GM18873 (cell line): ENCODE data around the gene SMOC1.

Source experiments
- ATAC-seq: cut with Tn5 transposase; IDR thresholded peaks from one replicate; pipeline ENCODE4 v1.9.1; 2021; ENCODE audit warnings: mild to moderate bottlenecking, moderate library complexity, moderate number of reproducible peaks; ENCODE audit not compliant: unreplicated experiment, low FRiP score

The SMOC1 gene

DNA sequence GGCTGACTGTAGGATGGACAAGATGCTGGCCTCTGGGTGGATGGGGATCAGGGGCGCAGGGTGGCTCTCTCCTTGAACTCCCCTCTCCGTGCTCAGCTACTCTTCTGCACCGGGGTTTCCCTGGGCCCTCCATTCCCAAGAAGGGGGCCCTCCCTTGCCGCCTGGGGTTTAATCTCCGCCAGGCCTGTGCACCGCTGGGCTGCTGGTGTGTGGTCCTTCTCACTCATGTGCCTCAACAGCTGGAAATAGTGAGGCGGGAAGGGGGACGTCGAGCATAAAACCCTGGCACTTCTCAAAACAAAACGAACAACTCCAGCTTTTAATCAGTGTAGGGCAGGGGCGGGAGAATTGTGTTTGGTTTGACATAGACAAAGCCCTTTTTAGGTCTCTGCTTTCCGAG is 19.0 kb upstream of the SMOC1 start:
- no peak for ATAC-seq

DNA sequence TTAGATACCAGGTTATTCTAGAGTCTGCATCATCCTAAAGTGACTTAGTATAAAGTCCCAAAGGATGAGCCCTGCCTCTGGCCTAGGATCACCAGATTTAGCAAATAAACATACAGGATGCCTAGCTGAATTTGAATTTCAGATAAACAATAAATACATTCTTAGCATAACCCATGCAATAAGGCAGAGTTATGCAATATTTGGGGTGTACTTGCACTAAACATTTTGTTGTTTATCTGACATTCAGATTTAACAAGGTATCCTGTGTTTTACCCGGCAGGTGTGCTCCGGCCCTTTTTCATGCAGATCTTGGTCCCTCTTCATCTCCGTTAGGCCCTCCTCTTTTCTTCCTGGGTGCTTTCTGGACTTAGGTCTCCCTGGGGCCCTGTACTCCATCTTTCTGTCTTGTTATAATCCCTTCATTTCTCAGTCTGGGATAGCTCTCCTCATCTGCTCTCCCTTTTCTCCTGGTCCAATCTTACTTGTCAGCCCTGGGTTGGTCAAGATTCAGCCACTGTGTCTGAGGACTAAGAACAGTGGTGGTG is 18.1 kb upstream of the SMOC1 start:
- ATAC-seq: no peak

DNA sequence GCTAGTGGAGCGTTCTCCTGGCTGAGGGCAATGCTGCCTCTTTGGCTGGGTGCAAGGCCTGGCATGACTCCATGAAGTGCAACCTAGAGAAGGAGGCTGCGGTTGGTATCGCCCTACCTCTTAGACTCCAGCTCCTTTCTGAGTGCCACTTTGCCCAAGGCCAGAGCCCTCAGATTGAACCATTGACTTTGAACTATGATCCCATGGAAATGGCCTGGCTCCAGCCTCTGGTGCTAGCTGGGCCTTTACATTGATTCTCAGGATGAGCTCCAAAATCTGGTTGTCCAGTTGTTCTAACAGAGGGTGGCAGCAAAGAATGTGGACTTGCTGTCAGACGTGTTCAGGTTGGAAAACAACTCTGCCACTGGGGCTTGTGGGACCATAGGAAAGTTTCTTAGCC is 16.1 kb upstream of the SMOC1 start:
- ATAC-seq: no peak

DNA sequence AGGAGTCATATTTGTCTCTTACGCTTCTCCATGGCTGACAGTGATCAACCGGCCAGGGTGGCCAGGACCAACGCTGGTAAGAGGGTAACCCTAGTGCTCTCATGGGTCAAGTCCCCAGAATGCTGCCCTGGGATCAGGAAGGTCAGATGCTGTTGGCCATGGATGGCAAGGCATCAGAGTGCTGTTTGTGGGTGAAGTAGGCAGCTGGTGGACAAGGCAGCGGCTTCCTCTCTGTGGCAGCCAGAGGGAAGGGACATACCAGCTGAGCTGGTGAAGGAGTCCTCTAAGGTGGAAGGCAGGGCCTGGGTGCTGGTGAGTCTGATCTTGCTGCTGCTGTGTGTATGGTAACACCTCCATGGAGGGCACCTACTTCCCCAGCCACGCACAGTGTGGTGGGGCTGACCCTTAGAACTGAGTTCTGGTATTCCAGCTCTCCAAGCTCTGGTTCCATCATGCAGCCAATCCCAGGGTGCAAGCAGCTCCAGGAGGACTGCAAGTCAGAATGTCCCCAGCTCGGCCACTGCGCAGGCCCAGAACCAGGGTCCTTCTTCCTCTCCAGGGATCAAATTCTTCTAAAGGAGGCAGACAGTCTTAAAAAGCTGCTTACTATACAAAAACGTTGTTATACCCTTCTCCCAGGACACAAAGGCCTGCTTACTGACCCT is 13.4 kb upstream of the SMOC1 start:
- ATAC-seq: no peak

DNA sequence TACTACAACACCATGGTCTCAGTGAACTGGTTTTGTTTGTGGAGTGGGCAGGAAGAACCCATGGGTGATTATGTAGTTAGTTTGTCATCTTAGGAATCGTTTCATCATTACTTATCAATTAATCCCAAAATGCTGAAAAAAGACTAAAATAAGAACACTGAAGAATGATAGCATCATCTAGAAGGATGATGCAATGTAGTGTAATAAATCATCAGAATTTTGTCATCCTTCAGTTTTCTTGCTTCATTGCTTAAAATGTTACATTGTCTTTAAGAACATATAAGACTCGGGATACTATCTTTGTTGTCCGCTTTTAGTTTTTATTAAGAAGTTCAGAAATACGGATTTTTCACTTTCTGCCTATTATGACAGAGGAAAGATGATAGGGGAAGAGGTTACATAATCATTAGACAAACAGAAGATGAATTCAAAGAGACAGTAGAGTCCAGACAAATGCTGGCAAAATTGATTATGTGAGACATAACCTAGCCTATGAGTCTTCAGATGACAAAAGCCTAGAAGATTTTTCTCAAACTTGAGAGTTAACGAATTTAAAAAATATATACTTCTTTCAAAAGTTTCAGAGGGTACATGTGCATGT is 10.8 kb upstream of the SMOC1 start:
- no peak for ATAC-seq

DNA sequence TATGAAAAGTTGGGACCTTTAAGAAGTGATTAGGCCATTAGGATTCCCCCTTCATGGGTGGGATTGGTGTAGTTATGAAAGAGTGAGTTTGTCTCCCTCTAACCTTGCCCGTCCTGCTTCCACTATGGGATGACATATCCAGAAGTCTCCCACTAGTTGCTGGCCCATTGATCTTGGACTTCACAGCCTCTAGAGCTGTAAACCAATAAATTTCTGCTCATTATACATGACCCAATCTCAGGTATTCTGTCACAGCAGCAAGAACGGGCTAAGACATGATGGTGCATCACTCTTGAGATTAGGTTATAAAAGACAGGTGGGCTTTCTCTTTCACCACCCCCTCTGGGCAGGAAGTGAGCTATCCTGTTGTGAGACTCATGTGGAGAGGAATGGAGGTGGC is 8.6 kb upstream of the SMOC1 start:
- no peak for ATAC-seq

DNA sequence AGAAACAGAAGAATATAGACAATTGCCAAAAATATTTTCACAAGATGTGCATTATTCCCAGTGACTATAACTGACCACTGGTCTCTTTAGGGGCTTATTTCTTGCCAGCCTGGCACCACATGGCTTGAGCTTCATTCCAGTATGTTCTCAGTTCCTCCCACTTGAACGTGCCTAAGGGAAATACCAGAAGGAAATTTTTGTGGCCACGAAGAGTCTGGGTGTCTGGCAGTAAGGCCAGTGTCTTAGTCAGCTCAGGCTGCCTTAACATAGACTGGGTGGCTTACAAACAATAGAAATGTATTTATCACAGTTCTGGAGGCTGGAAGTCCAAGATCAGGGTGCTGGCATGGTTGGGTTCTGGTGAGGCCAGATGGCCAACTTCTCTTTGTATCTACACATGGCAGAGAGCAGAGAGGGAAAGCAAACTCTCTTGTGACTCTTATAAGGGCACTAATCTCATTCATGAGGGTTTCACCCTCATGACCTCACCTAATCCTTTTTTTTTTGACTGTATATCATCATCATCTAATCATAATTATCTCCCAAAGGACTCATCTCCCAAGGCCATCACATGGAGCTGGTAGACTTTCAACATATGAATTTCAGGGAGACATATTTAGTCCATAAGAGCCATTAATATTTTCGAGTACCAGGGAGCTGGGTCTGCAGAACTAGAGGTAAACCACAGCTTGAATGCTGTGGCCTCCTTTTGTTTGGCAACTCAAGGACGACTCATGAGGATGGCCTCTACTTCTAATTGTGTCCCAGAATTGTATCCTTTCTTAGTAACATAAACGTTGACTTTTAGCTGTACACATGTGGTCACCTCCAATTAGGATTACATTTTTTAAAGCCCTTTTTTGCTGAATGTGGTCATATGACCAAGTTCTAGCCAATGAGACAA is 5.1 kb upstream of the SMOC1 start:
- ATAC-seq: no peak

DNA sequence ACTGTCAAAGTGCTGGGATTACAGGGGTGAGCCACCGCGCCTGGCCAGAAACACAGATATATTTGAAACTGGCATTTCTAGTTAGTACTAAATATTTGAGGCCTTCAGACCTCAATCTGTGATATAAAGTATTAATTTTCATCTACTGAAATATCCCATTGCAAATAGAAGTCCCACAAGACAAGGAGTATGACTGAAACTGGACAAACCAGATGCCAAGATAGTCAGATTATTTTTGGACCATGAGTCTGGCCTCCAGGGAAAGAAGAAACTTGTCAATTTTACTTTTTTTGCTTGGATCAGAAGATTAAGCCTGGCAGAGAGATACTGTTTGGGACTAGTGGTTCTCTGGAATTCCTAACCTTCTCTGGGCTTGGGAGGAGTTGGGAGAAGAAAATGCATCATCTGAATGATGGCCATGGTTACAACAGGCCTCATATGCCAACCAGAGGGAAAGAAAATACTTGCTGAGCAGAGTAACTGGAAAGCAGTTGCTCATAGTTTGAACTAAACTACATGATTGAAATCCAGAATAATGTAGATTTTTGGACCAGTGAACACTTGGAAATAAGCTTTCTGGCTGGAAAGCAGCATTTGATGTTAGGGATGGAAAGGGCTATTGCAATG is 2.9 kb upstream of the SMOC1 start:
- ATAC-seq: no peak

DNA sequence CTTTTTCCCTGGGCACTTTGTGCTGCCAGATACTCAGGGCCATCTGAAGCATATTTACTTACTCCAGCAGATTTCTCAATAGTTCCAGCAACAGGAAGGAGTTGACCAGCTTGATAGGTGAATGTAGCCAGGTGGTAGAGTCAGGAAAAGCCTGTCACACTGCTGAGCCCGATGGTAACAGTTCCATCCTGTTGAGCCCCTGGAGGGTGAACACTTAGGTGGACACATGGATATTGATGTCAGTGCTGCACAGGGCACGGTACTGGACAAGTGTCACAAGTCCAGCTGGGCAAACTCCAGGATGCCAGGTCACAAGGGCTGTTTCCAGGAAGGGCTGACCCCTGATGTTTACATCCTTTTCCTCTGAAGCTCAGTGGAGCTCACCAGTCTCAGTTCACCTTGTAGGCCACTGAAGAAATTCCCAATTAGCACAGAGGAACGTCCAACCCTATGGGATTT is 2.3 kb upstream of the SMOC1 start:
- ATAC-seq: no peak

DNA sequence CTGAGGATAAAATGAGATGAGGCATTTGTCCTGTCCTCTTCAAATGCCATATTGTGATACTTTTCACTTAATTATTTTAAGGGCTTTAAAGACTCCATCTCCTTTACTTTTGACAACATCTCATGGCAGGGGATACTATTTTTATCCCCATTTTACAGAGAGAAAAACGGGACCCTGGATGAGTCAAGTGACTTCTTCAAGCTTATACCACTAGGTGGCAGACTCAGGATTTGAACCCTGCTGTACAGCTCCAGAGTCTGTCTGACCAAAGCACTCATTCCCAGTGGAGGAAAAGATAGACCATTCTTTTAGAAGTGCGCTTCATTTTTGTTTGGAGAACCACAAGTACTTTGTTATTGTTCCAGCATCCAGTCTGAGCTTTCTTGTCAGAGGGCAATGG is 1.7 kb upstream of the SMOC1 start:
- ATAC-seq: no peak

DNA sequence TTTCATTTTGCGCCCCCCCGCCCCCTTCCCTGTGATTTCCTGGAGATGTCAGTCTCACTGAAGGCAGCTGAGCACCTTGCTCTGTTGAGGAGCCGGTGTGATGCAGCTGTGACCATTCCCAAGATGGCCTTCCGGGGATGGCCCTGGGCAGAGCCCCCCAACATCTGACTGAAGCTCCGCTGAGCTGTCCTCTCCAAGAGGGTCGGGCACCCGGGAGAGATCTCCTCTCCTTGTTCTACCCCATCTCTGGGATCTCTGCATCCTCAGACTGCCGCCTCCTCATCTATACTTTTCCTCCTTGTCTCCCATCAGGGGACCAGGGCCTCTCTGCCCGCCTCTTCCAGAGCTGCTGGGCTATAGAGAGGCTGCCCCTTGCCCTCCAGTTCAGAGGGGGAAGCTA is 965 bp upstream of the SMOC1 start:
- ATAC-seq: no peak

DNA sequence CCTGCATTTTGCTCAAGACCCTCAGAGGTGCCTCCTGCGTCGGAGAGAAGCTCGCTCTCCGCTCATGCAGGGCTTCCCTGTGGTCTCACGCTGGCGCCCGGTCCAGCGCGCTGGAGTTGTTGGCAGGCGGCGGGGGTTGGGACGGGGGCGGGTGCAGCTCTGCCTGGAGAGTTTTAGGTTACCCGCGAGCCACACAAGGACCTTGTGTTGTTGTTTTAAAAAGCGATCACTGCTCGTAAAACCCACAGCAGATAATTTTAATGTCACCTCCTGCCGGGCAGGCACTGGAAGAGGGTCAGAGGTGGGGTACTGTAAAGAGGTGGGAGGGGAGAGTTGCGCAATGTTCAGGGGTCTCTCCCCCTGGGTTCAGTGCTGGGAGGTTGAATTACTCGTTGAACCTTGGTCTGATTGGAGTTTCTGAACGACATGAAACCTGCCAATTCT is 850 bp downstream of the SMOC1 start:
- no peak for ATAC-seq

DNA sequence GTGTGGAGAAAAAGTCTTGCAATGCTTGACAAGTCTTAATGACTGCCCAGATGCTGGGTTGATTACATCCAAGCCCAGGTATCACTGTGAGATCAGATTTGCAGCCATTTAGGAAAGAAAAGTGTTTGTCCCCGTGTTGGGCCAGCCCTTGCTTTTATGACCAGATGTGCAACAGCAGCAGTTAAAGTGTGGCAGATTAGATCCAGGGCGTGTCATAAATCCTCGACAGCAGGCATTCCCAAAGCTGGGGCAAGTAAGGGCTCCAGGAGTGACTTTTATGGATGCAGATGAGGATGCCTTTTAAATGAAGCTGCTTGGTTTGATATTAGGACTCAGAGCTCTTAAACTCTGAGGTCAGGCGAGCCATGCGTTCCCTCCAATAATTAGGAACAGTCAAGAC is 1.7 kb downstream of the SMOC1 start:
- no peak for ATAC-seq

DNA sequence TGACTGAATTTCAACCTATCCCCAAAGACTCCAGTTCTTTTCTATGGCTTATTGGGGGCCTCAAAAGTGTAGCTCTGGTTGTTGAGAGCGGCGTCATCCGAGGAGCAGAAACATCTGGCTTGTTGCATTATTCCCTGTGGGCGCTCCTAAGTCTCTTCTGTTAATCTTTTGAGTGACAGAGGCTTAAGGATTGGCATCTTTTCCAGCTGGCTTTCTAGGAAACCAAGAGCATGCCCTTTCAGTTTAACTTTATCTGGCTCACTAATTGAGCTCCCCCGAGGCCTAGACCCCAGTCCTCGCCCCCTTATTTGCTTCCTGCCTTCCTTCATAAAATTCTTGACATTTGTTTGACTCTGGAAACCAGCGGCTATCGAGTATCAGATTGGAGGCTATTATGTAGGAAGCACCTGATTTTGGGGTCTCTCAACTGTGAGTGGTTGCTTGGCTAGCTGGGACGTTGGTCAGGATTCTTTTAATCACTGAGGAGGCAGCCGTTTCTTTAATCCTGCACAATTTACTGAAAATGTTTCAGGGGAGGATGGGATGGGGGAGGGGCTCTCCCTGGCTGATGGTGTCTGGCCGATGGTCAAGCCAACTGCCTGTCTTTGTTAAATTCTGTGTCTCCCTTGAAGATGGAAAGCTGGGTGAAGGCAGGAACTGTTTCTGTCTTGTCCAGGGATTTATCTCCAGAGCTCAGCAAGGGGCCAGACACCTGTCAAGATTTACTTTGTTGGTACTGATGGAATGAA is 3.1 kb downstream of the SMOC1 start:
- no peak for ATAC-seq

DNA sequence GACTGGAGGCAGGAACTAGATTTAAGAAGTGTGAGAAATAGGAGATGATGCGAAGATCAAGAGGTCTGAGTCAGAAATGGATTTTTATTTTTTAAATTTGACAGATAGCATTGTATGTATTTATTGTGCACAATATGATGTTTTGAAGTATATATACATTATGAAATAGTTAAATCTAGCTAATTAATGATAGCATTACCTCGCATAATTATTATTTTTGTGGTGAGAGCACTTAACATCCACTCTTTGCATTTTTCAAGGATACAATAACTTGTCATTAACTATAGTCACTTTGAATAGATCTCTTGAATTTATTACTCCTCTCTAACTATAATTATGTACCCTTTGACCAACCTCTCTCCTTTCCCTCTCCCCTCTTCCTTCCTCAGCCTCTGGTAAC is 3.7 kb downstream of the SMOC1 start:
- no peak for ATAC-seq

DNA sequence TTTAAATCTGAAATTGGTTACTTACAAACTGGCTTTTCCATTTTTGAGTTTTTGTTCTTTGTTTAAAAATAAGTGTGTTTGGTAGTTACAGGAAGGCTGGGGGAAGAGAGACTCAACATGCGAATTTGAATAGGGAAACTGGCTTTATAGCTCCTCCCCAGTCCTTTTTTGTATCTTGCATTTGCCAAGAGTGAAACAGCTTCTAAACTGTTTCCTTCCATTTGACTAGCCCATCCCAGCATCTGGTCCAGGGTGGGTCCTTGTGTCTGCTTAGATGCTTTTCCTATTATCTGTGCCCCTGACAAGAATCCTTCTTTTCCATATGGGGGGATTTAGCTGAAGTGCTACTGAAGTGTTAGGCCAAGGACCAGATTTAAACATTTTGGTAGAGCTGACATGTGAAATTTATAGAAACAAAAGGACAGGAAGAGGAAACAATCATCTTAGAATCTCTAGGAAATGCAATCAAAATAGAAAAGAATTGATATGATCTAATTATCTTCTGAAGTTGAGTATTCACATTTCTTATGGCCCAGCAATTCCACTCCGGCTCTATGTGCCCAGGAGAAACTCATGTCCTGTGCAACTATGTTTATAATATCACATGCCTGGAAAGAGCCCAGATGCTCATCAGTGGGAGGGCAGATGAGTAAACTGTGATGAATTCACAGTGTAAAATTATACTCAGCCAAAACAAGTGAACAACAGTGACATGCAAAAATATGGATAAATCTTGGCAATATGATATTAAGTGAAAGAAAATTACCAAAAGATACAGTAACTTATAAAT is 7.4 kb downstream of the SMOC1 start:
- no peak for ATAC-seq

DNA sequence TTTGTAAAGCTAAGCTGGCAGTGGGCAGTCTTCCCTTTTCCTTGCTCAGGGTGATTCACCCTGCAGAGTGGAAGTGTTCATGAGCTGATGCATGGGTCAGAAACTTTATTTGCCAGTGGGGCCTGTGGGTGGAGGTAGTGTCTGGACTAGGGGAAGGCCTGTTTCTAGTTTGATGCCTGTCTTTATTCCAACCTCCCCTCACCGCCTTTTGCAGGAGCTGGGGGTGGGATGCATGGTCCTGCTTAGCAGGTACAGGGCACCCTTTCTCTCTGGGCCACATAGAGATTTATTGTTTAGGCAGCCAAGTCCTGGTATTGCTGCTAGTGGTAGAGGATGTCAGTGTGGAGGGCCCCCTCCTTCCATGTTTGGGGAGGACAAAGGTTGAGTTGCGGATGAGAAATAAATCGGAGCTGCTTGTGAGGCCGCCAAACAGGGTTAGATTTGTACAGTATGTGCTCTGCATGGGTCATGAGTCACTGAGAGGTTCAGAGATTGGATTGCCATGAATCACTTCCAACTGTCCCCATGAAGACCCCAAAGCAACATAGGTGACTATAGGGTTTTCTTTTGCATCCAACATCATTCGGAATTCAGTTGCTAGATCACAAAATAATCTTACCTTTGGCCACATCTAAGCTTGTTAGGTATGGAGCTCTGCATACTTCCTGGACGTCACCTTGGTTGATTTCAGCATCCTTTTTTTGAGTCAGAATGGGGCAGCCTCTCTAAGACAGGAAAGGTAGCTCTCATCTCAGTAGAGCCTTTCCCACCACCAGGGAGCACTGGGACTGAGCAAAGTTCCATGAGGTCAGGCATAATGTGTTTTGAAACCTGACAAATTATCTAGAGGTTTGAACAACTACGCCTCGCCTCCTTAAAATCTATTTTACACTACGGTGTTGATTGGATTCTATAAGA is 8.8 kb downstream of the SMOC1 start:
- ATAC-seq: no peak

DNA sequence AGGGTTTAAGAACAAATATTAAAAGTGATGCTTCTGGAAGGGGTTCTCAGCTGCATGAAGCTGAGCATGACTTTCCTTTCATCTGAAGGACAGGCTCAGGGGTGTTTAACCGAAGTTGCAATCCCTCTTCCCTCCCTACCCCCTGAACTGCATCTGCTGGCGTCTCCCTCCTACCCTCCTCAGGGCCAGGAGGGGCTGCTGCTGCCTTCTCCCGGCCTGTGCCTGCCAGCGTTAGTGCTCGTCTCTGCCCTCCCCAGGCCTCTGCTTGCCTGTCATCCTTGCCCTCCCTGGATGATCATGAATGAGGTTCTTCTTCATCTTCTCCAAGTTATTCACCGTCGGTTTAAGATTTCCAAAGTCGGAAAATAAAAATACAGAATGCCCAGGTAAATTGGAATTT is 12.2 kb downstream of the SMOC1 start:
- no peak for ATAC-seq
